NCI-H82 treated with DMSO at 0.1 percent for 48 hours (cell line): ENCODE data around the gene AK4.
"Not testable (repeated sequence)": the region's sequence is repeated elsewhere in the genome, so short reads cannot be mapped to it uniquely, and the experiment has no call there.

Source experiments
- DNase-seq: peaks from one replicate; lab custom pipeline; 2025; ENCODE audit not compliant: unreplicated experiment; lab: John Stamatoyannopoulos, UW

AK4 gene

GRCh38 chr1:65150108-65150463 lies 2.1 kb downstream of the AK4 start:
- no peak for DNase-seq

GRCh38 chr1:65150583-65151263 lies 2.7 kb downstream of the AK4 start:
- peak; percentile 26 for DNase-seq

DNA sequence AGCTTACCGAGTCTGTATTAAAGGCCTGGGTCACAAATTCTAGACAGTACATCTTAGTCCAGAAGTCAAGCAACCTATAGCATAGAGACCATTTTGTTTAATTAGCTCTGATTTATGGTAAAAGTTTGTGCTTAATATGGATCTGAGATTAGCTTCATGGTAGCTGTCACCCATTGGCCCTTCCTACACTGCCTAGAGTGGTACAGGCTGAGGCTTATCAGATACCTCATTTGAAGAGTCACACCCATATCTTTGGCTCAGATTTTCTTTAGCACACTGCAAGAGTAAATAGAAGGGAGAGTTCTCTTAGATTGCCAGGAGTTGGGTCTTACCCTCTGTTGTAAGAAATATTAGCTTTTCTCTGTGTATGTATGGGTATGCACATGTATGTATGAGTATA lies 3.6 kb downstream of the AK4 start:
- DNase-seq: no peak

GRCh38 chr1:65153635-65154034 lies 5.6 kb downstream of the AK4 start:
- DNase-seq: no peak

DNA sequence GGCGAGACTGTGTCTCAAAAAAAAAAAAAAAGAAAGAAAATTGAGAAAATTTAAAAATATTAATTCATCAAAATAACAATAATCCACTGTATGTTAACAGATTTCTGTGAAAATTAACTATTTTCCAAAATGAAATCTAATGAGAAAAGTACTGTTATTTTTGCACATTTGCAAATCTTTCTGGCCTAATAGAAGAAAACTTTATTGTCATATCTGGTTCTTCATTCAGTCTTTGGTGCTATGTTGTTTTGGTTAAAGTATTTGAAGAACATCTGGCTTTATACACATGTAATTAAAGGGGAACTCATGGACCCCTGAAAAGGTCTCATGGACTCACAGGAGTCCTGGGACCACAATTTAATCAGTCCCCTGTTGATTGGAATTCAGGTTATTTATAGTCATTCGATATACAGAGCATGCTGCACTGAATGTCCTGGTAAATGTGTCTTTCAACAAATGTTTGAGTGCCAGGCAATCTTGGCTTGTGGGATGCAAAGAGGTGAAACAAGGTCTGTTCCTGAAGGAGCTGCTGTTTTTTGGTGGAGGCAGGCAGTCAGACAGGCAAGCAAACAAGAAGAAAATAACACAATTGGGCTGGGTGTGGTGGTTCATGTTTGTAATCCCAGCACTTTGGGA lies 9.0 kb downstream of the AK4 start:
- DNase-seq: no peak

GRCh38 chr1:65157546-65157941 lies 9.5 kb downstream of the AK4 start:
- no peak for DNase-seq

DNA sequence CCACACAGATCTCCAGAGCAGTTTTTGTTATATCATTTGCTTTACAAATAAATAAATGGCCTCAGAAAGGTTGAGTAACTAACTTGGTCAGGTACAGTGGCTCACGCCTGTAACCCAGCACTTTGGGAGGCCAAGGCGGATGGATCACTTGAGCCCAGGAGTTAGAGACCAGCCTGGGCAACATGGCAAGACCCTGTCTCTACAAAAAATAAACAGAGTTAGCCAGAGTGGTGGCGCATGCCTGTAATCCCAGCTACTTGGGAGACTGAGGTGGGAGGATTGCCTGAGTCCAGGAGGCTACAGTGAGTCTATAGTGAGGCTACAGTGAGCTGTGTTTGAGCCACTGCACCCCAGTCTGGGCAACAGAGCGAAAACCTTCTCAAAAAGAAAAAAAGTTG lies 11.3 kb downstream of the AK4 start:
- not testable (repeated sequence) for DNase-seq

- DNase-seq: no peak
Measured at GRCh38 chr1:65159801-65160523, 12.0 kb downstream of the AK4 start.

GRCh38 chr1:65163201-65163805 lies 15.3 kb downstream of the AK4 start:
- no peak for DNase-seq

DNA sequence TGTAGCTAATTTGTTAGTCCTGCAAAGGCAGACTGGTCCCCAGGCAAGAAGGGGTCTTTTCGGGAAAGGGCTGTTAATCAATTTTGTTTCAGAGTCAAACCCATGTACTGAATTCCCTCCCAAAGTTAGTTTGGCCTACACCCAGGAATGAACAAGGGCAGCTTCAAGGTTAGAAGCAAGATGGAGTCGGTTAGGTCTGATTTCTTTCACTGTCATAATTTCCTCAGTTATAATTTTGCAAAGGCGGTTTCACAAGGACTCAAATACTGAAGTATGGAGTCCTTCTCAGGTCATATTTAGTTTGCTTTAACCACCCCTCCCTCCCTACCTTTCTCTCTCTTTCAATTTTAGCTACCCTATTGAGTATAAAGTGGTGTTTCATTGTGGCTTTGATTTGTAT lies 16.1 kb downstream of the AK4 start:
- DNase-seq: not testable (repeated sequence)

GRCh38 chr1:65164633-65165032 lies 16.6 kb downstream of the AK4 start:
- DNase-seq: no peak

DNA sequence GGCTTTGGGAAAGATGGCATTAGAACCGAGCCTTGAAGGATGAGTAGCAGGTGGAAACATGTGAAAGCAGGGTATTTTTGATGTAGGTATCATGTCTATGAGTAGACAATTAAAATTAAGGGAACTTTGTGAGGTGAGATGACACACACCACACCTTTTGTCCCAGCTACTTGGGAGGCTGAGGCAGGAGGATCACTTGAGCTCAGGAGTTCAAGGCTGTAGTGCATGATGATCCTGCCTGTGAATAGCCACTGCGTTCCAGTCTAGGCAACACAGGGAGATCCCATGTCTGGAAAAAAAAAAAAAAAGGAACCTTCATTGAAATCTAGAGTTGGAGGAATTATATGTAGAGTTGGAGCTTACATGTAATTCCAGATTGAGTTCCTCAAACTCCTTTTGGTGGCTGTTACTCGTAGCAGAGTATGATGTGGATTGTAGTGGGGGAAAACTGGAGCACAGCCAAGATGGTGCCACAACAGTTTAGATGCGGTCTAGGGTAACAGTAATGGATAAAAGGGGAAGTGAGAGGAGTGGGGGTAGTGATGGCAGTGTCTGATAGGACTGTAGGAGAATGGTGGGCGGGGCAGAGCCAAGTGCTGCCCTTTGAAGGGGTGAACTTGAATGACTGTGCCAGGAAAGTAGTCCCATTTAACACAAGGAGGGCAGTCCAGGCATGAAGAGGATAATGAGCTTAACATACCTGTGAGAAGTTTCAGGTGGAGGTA lies 17.4 kb downstream of the AK4 start:
- peak; percentile 19 for DNase-seq

GRCh38 chr1:65166572-65167305 lies 18.7 kb downstream of the AK4 start:
- no peak for DNase-seq

DNA sequence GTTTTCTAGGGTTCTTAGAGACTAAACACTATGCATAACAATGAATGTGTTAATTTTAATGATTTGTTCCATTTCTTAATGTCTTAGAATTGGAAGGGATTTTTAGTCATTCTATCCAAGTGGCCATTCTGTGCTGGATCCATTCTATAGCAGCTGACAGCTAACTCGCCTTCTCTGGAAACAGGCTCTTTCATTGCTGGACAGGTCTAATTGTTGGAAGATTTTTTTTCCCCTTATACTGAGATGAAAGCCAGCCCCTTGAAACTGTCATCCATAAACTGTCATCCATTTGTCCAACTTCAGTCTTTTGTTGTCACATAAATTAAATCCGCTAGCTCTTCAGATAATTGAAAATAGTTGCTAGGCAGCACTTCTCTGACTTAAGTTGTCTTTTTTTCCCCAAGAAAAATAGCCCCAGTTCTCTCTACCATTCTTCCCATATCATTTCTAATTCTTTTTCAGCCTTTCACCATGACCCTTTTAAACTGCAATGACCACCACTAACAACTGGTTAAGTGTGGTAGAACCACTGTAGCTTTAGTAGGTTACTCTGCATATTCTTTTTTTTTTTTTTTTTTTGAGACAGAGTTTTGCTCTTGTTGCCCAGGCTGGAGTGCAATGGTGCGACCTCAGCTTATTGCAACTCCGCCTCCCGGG lies 19.7 kb downstream of the AK4 start:
- DNase-seq: no peak

DNA sequence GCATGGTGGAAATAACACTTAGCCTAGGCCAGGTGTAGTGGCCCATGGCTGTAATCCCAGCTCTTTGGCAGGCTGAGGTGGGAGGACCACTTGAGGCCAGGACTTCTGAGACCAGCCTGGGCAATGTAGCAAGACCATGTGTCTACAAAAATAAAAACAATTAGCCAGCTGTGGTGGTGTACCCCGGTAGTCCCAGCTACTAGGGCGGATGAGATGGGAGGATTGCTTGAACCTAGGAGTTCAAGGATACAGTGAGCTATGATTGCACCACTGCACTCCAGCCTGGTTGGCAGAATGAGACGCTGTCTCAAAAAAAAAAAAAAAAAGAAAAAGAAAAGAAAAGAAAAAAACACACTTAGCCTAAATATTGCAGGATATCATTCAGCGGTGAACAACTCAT lies 20.9 kb downstream of the AK4 start:
- DNase-seq: no peak

DNA sequence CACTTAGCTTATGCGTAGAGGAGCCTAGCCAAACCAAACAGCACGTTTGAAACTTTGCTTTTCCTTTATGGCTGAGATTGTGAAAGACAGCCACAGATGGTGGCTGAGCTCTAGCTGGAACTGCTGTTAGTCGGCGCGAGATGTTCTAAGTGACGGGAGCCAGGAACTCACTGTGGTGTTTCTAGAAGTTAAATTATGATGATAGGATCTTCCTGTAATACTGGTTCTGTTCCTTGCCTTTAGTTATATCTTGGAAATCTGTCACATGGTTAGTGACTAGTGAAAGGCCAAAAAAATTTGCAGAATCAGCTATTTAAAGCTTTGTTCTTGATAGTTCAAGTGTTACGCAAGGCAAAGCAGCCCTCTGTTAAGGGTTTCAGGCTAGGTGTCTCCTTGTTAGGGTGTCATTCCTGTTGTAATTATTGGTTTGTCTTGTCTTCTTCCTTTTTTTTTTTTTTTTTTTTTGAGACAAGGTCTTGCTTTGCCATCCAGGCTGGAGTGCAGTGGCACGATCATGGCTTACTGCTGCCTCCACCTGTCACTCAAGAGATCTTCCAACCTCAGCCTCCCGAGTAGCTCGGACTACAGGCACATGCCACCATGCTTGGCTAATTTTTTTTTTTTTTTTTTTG lies 22.6 kb downstream of the AK4 start:
- DNase-seq: no peak

DNA sequence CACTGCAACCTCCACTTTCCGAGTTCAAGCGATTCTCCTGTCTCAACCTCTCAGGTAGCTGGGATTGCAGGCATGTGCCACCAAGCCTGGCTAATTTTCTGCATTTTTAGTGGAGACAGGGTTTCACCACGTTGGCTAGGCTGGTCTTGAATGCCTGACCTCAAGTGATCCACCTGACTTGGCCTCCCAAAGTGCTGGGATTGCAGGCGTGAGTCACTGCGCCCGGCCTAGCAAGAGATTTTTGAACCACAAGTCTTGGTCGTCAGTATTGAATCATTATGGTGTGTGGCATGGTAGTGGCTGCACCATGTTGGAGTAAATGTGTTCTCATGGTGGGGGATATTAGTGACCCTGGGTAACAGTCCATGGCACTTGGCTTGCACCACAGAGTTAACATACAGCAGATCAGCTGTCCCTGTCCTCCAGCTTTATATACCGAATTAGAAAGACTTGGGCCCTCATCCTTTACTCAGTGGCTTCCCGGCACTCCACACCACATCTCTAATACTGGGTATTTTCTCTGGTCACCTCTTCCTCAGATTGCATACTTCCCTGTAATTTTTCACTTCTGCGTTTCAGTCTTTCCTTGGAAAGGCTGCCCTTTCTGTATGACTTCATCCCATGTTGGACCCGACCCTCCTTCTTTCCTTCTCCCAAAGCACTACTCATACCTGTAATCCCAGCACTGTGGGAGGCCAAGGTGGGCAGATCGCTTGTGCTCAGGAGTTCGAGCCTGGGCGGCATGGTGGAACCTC lies 25.1 kb downstream of the AK4 start:
- DNase-seq: no peak

- DNase-seq: peak; percentile 65
Measured at GRCh38 chr1:65174585-65174984, 26.6 kb downstream of the AK4 start.
